ENCODE measurements around the gene MTFR1L.

- no peak for TF ChIP-seq CTCF (IDR thresholded peaks at IDR 0.05; ENCODE audit: insufficient read depth, low read depth, low read length)
- TF ChIP-seq EZH2 (IDR thresholded peaks at IDR 0.05; ENCODE audit: insufficient read depth, low read length) = no peak
Observed at GRCh38 chr1:25834894-25835293, 15.1 kb downstream of the MTFR1L start.
